K562 (cell line): ENCODE data around the gene JPT1. TPM values are rescaled to one million over a fixed set of nuclear protein-coding genes. Genes with fewer than 3 reads are reported as not detected.

Experiments used
- ATF7 ChIP-seq: fragments of 450-650 bp; IDR thresholded peaks from 2 replicates; pipeline ENCODE4 v1.7.1; 2014; ENCODE audit warnings: mild to moderate bottlenecking, moderate library complexity
- CTBP1 ChIP-seq: fragments of 450-650 bp; IDR thresholded peaks from 2 replicates; pipeline ENCODE4 v1.6.1; 2016; ENCODE audit warnings: borderline replicate concordance
- KDM1A ChIP-seq, 2 experiments: fragments of 450-650 bp; IDR thresholded peaks; 2 replicates each; pipeline ENCODE4 v1.6.1; 2016; ENCODE audit warnings: mild to moderate bottlenecking in 2 of 2
- KDM5B ChIP-seq: fragments of 200-600 bp; sonication (generic); IDR thresholded peaks from 2 replicates; pipeline ENCODE4 v1.6.1; 2012; ENCODE audit warnings: low read depth, mild to moderate bottlenecking, moderate library complexity, low read length, control low read depth, inconsistent platforms; ENCODE audit not compliant: insufficient replicate concordance
- KLF13 ChIP-seq: fragments of 450-650 bp; IDR thresholded peaks from 2 replicates; pipeline ENCODE4 v1.6.1; 2016; ENCODE audit warnings: missing genetic modification characterization, low read depth, mild to moderate bottlenecking, missing compliant biosample characterization, moderate library complexity, borderline replicate concordance
- NCOA1 ChIP-seq: fragments of 450-650 bp; IDR thresholded peaks from 2 replicates; pipeline ENCODE4 v1.6.1; 2016; ENCODE audit warnings: low read depth
- RBBP5 ChIP-seq: fragments of 200-600 bp; sonication (generic); IDR thresholded peaks from 2 replicates; pipeline ENCODE4 v1.6.1; 2012; ENCODE audit warnings: borderline replicate concordance, mild to moderate bottlenecking, low read length, control low read depth, inconsistent platforms; ENCODE audit not compliant: insufficient read depth, poor library complexity, severe bottlenecking
- STAT5B ChIP-seq: fragments of 250-450 bp; sonication (Bioruptor Pico); IDR thresholded peaks from 2 replicates; pipeline ENCODE4 v1.8.0; 2021; ENCODE audit warnings: mild to moderate bottlenecking, inconsistent platforms
- TAF1 ChIP-seq: IDR thresholded peaks from 2 replicates; pipeline ENCODE4 v1.6.1; 2011; ENCODE audit warnings: mild to moderate bottlenecking, low read length, moderate library complexity; ENCODE audit not compliant: insufficient read depth, control insufficient read depth, severe bottlenecking; ENCODE audit errors: extremely low read depth
- TBP ChIP-seq: optimal IDR thresholded peaks from 2 replicates; pipeline ENCODE3; 2011; ENCODE audit warnings: low read depth, low read length, improper control_type of control experiment
- ZNF232 ChIP-seq: sonication (generic); formaldehyde crosslinking; IDR thresholded peaks from 2 replicates; pipeline ENCODE4 v1.8.0; 2022; ENCODE audit warnings: mild to moderate bottlenecking, missing genetic modification reagents
- ZNF75A ChIP-seq: fragments of 450-650 bp; formaldehyde crosslinking; IDR thresholded peaks from 2 replicates; pipeline ENCODE4 v1.4.0; 2020; ENCODE audit warnings: mild to moderate bottlenecking
- ZSCAN32 ChIP-seq: fragments of 450-650 bp; formaldehyde crosslinking; IDR thresholded peaks from 2 replicates; pipeline ENCODE4 v1.4.0; 2020; ENCODE audit warnings: mild to moderate bottlenecking, moderate library complexity
- polyA plus RNA-seq, 8 experiments: library from polyadenylated mRNA; depleted of rRNA in 4 of 8; stranded (reverse) in 5 of 8; unstranded in 3 of 8; fragments of >200 nt; fragmentation: Nextera tagmentation in 2 of 8; fragmentation: Illumina TruSeq in 1 of 8; extraction: Ambion mirVana in 2 of 8; extraction: Trizol in 1 of 8; gene quantifications; 2 replicates each; pipeline versions ENCODE4 v1.2.1 to v1.2.3, GENCODE V29; 2011 to 2014; ENCODE audit warnings: inconsistent platforms in 1 of 8, missing spikeins in 1 of 8
- total RNA-seq, 7 experiments: library from RNA; depleted of rRNA in 6 of 7; stranded (reverse); fragments of >200 nt in 6 of 7; fragmentation: Illumina TruSeq in 2 of 7; extraction: Trizol in 2 of 7; gene quantifications; 2 replicates each; pipeline versions ENCODE4 v1.2.1 to v1.2.3, GENCODE V29; 2011 to 2021; ENCODE audit warnings: low replicate concordance in 1 of 7
- TF ChIP-seq, protein P1 (sequence below): fragments of 450-650 bp; IDR thresholded peaks from 2 replicates; pipeline ENCODE4 v1.6.1; 2016; ENCODE audit warnings: mild to moderate bottlenecking, moderate library complexity

JPT1 gene
- total and polyA plus RNA-seq, 9 of the 15 experiments (the other 6 are each of a cell fraction or from before 2014, with no cell fraction given), result 56.7 to 292 (median 144) TPM

GRCh38 chr17:75109407-75110233 lies 44.7 kb downstream of the JPT1 start, which contains the start of gene ARMC7 (continued):
- TF ChIP-seq, protein P1, sequence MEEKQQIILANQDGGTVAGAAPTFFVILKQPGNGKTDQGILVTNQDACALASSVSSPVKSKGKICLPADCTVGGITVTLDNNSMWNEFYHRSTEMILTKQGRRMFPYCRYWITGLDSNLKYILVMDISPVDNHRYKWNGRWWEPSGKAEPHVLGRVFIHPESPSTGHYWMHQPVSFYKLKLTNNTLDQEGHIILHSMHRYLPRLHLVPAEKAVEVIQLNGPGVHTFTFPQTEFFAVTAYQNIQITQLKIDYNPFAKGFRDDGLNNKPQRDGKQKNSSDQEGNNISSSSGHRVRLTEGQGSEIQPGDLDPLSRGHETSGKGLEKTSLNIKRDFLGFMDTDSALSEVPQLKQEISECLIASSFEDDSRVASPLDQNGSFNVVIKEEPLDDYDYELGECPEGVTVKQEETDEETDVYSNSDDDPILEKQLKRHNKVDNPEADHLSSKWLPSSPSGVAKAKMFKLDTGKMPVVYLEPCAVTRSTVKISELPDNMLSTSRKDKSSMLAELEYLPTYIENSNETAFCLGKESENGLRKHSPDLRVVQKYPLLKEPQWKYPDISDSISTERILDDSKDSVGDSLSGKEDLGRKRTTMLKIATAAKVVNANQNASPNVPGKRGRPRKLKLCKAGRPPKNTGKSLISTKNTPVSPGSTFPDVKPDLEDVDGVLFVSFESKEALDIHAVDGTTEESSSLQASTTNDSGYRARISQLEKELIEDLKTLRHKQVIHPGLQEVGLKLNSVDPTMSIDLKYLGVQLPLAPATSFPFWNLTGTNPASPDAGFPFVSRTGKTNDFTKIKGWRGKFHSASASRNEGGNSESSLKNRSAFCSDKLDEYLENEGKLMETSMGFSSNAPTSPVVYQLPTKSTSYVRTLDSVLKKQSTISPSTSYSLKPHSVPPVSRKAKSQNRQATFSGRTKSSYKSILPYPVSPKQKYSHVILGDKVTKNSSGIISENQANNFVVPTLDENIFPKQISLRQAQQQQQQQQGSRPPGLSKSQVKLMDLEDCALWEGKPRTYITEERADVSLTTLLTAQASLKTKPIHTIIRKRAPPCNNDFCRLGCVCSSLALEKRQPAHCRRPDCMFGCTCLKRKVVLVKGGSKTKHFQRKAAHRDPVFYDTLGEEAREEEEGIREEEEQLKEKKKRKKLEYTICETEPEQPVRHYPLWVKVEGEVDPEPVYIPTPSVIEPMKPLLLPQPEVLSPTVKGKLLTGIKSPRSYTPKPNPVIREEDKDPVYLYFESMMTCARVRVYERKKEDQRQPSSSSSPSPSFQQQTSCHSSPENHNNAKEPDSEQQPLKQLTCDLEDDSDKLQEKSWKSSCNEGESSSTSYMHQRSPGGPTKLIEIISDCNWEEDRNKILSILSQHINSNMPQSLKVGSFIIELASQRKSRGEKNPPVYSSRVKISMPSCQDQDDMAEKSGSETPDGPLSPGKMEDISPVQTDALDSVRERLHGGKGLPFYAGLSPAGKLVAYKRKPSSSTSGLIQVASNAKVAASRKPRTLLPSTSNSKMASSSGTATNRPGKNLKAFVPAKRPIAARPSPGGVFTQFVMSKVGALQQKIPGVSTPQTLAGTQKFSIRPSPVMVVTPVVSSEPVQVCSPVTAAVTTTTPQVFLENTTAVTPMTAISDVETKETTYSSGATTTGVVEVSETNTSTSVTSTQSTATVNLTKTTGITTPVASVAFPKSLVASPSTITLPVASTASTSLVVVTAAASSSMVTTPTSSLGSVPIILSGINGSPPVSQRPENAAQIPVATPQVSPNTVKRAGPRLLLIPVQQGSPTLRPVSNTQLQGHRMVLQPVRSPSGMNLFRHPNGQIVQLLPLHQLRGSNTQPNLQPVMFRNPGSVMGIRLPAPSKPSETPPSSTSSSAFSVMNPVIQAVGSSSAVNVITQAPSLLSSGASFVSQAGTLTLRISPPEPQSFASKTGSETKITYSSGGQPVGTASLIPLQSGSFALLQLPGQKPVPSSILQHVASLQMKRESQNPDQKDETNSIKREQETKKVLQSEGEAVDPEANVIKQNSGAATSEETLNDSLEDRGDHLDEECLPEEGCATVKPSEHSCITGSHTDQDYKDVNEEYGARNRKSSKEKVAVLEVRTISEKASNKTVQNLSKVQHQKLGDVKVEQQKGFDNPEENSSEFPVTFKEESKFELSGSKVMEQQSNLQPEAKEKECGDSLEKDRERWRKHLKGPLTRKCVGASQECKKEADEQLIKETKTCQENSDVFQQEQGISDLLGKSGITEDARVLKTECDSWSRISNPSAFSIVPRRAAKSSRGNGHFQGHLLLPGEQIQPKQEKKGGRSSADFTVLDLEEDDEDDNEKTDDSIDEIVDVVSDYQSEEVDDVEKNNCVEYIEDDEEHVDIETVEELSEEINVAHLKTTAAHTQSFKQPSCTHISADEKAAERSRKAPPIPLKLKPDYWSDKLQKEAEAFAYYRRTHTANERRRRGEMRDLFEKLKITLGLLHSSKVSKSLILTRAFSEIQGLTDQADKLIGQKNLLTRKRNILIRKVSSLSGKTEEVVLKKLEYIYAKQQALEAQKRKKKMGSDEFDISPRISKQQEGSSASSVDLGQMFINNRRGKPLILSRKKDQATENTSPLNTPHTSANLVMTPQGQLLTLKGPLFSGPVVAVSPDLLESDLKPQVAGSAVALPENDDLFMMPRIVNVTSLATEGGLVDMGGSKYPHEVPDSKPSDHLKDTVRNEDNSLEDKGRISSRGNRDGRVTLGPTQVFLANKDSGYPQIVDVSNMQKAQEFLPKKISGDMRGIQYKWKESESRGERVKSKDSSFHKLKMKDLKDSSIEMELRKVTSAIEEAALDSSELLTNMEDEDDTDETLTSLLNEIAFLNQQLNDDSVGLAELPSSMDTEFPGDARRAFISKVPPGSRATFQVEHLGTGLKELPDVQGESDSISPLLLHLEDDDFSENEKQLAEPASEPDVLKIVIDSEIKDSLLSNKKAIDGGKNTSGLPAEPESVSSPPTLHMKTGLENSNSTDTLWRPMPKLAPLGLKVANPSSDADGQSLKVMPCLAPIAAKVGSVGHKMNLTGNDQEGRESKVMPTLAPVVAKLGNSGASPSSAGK, result peak; percentile 81
- peak; percentile 65 for TF ChIP-seq KDM5B
- peak; percentile 42 for TF ChIP-seq CTBP1
- peak; percentile 83 for TF ChIP-seq TBP
- peak; percentile 50 for TF ChIP-seq ATF7
- TF ChIP-seq ZNF75A, result no peak
- TF ChIP-seq ZNF232 (CRISPR knock-in tag), result 0 out of 2 replicates have a peak, but pooled peaks have one; percentile 19
- peak; percentile 49; the same call in 1 of the 2 replicates for TF ChIP-seq KLF13 (tag)
- TF ChIP-seq STAT5B (CRISPR knock-in tag), result no peak
- no peak for TF ChIP-seq KDM1A (IDR thresholded peaks at IDR 0.05)
- TF ChIP-seq NCOA1, result 0 out of 2 replicates have a peak, but pooled peaks have one; percentile 62
- peak; percentile 36 for TF ChIP-seq RBBP5
- TF ChIP-seq TAF1, result peak; percentile 73
- 0 out of 2 replicates have a peak, but pooled peaks have one; percentile 34 for TF ChIP-seq ZSCAN32 (CRISPR knock-in tag)
